ENCODE measurements around the gene KCNAB2.

DNA sequence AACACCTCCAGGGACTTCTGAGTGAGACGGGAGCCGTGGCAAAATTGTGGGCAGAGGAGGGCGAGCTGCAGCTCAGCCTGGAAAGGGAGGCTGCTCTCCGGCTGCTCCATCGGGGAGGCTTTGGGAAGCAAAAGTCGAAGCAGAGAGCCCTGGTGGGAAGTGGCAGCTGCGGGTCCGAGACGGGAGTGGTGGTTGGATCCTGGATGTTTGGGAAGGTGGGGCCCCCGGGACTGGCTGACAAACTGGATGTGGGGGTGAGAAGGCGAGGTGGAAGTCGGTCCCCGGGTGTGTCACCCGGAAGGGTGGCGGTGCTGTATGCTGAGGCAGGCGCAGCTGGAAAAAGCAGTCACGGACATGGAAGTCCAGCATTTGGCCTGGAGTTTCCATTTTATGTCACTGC is 52.1 kb downstream of the KCNAB2 start:
- TF ChIP-seq, protein P1, sequence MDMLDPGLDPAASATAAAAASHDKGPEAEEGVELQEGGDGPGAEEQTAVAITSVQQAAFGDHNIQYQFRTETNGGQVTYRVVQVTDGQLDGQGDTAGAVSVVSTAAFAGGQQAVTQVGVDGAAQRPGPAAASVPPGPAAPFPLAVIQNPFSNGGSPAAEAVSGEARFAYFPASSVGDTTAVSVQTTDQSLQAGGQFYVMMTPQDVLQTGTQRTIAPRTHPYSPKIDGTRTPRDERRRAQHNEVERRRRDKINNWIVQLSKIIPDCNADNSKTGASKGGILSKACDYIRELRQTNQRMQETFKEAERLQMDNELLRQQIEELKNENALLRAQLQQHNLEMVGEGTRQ (IDR thresholded peaks at IDR 0.05; ENCODE audit: borderline replicate concordance, low read depth, low read length), result no peak
- no peak for TF ChIP-seq RFX5 (IDR thresholded peaks at IDR 0.05; ENCODE audit: low read length)
- TF ChIP-seq, protein P2, sequence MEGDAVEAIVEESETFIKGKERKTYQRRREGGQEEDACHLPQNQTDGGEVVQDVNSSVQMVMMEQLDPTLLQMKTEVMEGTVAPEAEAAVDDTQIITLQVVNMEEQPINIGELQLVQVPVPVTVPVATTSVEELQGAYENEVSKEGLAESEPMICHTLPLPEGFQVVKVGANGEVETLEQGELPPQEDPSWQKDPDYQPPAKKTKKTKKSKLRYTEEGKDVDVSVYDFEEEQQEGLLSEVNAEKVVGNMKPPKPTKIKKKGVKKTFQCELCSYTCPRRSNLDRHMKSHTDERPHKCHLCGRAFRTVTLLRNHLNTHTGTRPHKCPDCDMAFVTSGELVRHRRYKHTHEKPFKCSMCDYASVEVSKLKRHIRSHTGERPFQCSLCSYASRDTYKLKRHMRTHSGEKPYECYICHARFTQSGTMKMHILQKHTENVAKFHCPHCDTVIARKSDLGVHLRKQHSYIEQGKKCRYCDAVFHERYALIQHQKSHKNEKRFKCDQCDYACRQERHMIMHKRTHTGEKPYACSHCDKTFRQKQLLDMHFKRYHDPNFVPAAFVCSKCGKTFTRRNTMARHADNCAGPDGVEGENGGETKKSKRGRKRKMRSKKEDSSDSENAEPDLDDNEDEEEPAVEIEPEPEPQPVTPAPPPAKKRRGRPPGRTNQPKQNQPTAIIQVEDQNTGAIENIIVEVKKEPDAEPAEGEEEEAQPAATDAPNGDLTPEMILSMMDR (IDR thresholded peaks at IDR 0.05), result no peak
